K562 (cell line): ENCODE data around the gene PAF1. TPM values are rescaled to one million over a fixed set of nuclear protein-coding genes. Genes with fewer than 3 reads are reported as not detected.

Experiments used
- ARHGAP35 ChIP-seq: fragments of 450-650 bp; IDR thresholded peaks from 2 replicates; pipeline ENCODE4 v1.6.1; 2018; ENCODE audit not compliant: partially characterized antibody
- BRCA1 ChIP-seq, 2 experiments: fragments of 450-650 bp in 1 of 2; sonication (generic) in 1 of 2; formaldehyde crosslinking in 1 of 2; IDR thresholded peaks; 2 replicates each; pipeline versions ENCODE4 v1.5.0 to v1.6.1; 2017 to 2020; ENCODE audit warnings: mild to moderate bottlenecking in 1 of 2, missing genetic modification reagents in 1 of 2
- CEBPZ ChIP-seq: fragments of 150-350 bp; IDR thresholded peaks from 2 replicates; pipeline ENCODE4 v1.6.1; 2014; ENCODE audit warnings: low read depth, mild to moderate bottlenecking, low read length, borderline replicate concordance
- CLOCK ChIP-seq: fragments of 250-450 bp; sonication (Bioruptor Pico); IDR thresholded peaks from 2 replicates; pipeline ENCODE4 v1.4.0; 2020; ENCODE audit warnings: mild to moderate bottlenecking, moderate library complexity, borderline replicate concordance
- CREB1 ChIP-seq, 2 experiments: sonication (generic) in 1 of 2; formaldehyde crosslinking in 1 of 2; IDR thresholded peaks; 2 replicates each; pipeline versions ENCODE4 v1.6.1 to v1.8.0; 2012 to 2022; ENCODE audit warnings: inconsistent platforms in 1 of 2, mild to moderate bottlenecking in 1 of 2, missing genetic modification reagents in 1 of 2, moderate library complexity in 1 of 2
- GABPA ChIP-seq: fragments of 200-800 bp; sonication (Bioruptor generic); conservative IDR thresholded peaks from 2 replicates; pipeline ENCODE4 v1.6.1; 2016; ENCODE audit warnings: low read depth, missing genetic modification characterization, missing compliant biosample characterization
- HBP1 ChIP-seq: fragments of 450-650 bp; formaldehyde crosslinking; IDR thresholded peaks from 2 replicates; pipeline ENCODE4 v1.4.0; 2022; ENCODE audit warnings: missing genetic modification characterization
- ILF3 ChIP-seq: fragments of 450-650 bp; IDR thresholded peaks from 2 replicates; pipeline ENCODE4 v1.6.1; 2018; ENCODE audit warnings: antibody characterized with exemption, mild to moderate bottlenecking, moderate library complexity, borderline replicate concordance
- NFE2L1 ChIP-seq: fragments of 450-650 bp; IDR thresholded peaks from 2 replicates; pipeline ENCODE4 v1.6.1; 2016; ENCODE audit warnings: missing genetic modification characterization, low read depth, mild to moderate bottlenecking, missing compliant biosample characterization, moderate library complexity, borderline replicate concordance
- SMAD3 ChIP-seq: fragments of 450-650 bp; formaldehyde crosslinking; conservative IDR thresholded peaks from 2 replicates; pipeline ENCODE4 v1.4.0; 2020; ENCODE audit warnings: mild to moderate bottlenecking
- TAL1 ChIP-seq: fragments of 450-650 bp; IDR thresholded peaks from 2 replicates; pipeline ENCODE4 v1.6.1; 2016; ENCODE audit warnings: mild to moderate bottlenecking
- TFAM ChIP-seq: fragments of 250-450 bp; sonication (Bioruptor Pico); conservative IDR thresholded peaks from 2 replicates; pipeline ENCODE4 v1.5.0; 2021; ENCODE audit warnings: mild to moderate bottlenecking, moderate library complexity
- ZKSCAN8 ChIP-seq: fragments of 200-800 bp; sonication (Bioruptor generic); IDR thresholded peaks from 2 replicates; pipeline ENCODE4 v1.6.1; 2016; ENCODE audit warnings: missing genetic modification characterization, missing compliant biosample characterization
- ZNF253 ChIP-seq: fragments of 250-450 bp; sonication (Bioruptor Pico); conservative IDR thresholded peaks from 2 replicates; pipeline ENCODE4 v1.6.1; 2021; ENCODE audit warnings: mild to moderate bottlenecking
- ZNF740 ChIP-seq, 3 experiments: fragments of 200-800 bp in 1 of 3; sonication (Bioruptor generic) in 1 of 3; sonication (generic) in 1 of 3; formaldehyde crosslinking in 1 of 3; IDR thresholded peaks; 2 replicates each; pipeline versions ENCODE4 v1.6.1 to v1.8.0; 2016 to 2022; ENCODE audit warnings: mild to moderate bottlenecking in 2 of 3, missing compliant biosample characterization in 2 of 3, missing genetic modification characterization in 2 of 3, missing genetic modification reagents in 1 of 3
- polyA plus RNA-seq, 8 experiments: library from polyadenylated mRNA; depleted of rRNA in 4 of 8; stranded (reverse) in 5 of 8; unstranded in 3 of 8; fragments of >200 nt; fragmentation: Nextera tagmentation in 2 of 8; fragmentation: Illumina TruSeq in 1 of 8; extraction: Ambion mirVana in 2 of 8; extraction: Trizol in 1 of 8; gene quantifications; 2 replicates each; pipeline versions ENCODE4 v1.2.1 to v1.2.3, GENCODE V29; 2011 to 2014; ENCODE audit warnings: inconsistent platforms in 1 of 8, missing spikeins in 1 of 8
- total RNA-seq, 7 experiments: library from RNA; depleted of rRNA in 6 of 7; stranded (reverse); fragments of >200 nt in 6 of 7; fragmentation: Illumina TruSeq in 2 of 7; extraction: Trizol in 2 of 7; gene quantifications; 2 replicates each; pipeline versions ENCODE4 v1.2.1 to v1.2.3, GENCODE V29; 2011 to 2021; ENCODE audit warnings: low replicate concordance in 1 of 7

PAF1 gene
- total and polyA plus RNA-seq, 9 of the 15 experiments (the other 6 are each of a cell fraction or from before 2014, with no cell fraction given), result 1.5 to 45.0 (median 33.8) TPM

GRCh38 chr19:39403331-39404312, 12.7 kb upstream of the PAF1 start (continued):
- no peak for TF ChIP-seq HBP1 (CRISPR knock-in tag)
- no peak for TF ChIP-seq CLOCK
- no peak for TF ChIP-seq ZNF253
- TF ChIP-seq ILF3, result no peak
- TF ChIP-seq SMAD3, result no peak
- TF ChIP-seq TFAM (CRISPR knock-in tag), result no peak
- TF ChIP-seq CREB1 (IDR thresholded peaks at IDR 0.05), result peak; percentile 64
- peak; percentile 74 for TF ChIP-seq CREB1 (CRISPR knock-in tag; IDR thresholded peaks at IDR 0.05)
- no peak for TF ChIP-seq ZNF740 (CRISPR knock-in tag; IDR thresholded peaks at IDR 0.05)
- TF ChIP-seq ZNF740 (tag; IDR thresholded peaks at IDR 0.05), result no peak
- TF ChIP-seq CEBPZ, result no peak
- TF ChIP-seq BRCA1 (IDR thresholded peaks at IDR 0.05), result no peak
- no peak for TF ChIP-seq BRCA1 (CRISPR knock-in tag; IDR thresholded peaks at IDR 0.05)
- TF ChIP-seq ARHGAP35, result no peak
- peak; percentile 63; the same call in 1 of the 2 replicates for TF ChIP-seq NFE2L1 (tag)
- 0 out of 2 replicates have a peak, but pooled peaks have one; percentile 31 for TF ChIP-seq GABPA (tag)
- no peak for TF ChIP-seq TAL1
- TF ChIP-seq ZKSCAN8 (CRISPR knock-in tag), result no peak
